NCI-H1092 (cell line): ENCODE data around the gene NINJ1.

Experiments used
- DNase-seq: peaks from one replicate; lab custom pipeline; 2025; lab: John Stamatoyannopoulos, UW

Gene NINJ1

GRCh38 chr9:93099551-93100275, 34.3 kb downstream of the NINJ1 start:
- DNase-seq: no peak

- no peak for DNase-seq
Measured at GRCh38 chr9:93098236-93098946, 35.7 kb downstream of the NINJ1 start.

GRCh38 chr9:93097511-93098201, 36.4 kb downstream of the NINJ1 start:
- no peak for DNase-seq

- no peak for DNase-seq
Measured at GRCh38 chr9:93096811-93097382, 37.2 kb downstream of the NINJ1 start.

- no peak for DNase-seq
Measured at GRCh38 chr9:93096131-93096802, 37.8 kb downstream of the NINJ1 start, which contains the start of gene CARD19. Gene CARD19 (plus strand): TSS chr9:93096217. CDS start chr9:93096346, 129 bp downstream.

DNA sequence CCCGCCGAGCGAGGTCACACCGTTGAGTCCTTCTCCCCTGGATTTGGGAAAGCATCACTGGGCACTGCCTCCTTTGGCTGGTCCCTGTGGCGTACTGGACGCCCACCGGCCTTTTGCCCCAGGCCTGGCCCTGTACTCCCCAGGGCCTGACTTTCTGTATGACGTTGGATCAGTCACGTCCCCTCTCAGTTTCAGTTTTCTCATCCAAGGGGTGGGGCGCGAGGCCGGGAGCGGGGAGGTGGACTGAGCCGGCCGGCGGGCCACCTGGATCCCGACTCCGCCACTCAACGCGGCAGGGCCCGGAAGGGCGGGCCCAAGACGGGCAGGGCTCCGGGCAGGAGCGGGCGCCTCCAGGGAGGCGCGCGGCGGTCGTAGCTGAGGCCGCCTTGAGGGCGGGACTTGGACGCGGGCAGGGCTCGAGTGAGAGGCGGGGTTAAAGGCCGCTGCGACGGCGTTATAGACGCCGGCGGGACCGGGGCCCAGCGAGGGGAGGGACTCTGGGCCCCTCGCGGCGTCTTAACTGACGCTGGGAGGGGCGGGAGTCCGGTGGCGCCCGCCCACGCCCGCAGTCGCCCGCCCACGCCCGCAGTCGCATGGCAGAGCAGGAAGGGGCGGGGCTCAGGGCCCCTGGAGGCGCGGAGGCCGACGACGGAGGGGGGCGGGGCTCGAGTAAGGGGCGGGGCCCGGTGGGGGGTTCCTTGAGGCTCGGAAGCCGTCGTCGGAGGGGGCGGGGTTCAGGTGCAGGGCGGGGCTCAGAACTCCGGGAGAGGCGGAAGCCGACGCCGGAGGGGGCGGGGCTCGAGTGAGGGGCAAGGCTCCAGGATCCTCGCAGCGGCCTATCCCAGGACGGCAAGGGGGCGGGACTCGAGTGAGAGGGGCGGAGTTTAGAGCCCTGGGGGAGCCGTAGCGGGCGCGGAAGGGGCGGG, 38.6 kb downstream of the NINJ1 start:
- peak; percentile 99 for DNase-seq

DNA sequence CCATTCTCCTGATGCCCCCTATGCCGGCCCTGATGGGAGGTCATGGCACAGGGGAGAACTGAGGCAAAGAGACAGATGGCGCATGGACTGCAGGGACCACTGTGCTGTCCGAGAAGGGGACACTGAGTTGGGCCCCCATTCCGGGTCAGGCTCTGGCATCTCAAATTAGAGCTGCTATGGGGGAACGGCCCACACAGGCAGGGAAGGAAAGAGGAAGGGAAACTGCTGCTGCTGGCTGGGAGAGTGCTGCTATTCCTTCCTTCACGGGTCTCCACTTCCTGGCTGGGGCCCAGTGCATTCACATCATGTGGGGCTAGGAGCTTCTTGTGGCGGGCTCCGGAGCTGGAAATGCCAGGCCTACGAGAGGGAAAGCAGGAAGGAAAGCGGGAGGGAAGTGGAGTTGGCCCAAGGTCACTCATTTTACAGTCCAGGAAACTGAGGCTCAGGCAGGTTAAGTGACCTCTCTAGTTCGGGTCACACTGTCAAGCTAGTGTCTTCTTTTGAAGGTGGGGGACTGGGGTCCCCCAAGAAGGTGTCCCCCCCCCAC, 39.3 kb downstream of the NINJ1 start:
- no peak for DNase-seq

DNA sequence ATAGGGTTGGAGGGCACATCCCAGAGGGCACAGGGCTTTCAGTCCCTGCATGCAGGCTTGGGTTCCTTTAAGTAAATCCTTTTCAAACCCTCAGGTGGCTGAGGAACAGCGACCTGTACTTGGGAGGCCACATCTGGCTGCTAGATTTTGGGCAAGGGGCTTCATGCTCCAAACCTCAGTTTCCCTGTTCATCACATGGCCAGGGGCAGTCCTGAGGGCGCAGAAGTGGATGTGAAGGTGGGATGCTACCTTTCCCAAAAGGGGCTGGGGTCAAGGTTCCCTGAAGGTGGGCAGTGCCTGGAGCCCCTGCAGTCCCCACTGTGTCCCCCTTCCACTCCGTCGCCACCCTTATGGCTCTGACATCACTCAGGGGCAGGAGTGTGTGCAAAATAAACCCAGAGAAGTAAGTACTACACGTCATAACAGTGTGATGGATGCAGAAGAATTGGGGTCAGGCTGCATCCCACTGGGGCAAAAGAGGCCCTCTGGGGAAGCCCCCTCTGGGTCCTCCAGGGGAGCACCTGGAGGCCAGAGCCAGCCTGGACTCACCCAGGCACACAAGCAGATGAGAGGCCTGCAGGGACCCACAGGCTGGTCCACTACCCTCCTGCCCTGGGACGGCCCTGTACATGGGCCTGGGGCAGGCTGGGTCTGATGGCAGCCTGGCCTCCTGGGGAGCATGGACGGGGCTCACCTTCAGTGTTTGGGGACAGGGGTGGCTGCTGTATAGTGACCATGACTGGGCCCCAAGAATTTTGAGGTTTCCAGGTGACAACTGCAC, 40.0 kb downstream of the NINJ1 start:
- DNase-seq: no peak

DNA sequence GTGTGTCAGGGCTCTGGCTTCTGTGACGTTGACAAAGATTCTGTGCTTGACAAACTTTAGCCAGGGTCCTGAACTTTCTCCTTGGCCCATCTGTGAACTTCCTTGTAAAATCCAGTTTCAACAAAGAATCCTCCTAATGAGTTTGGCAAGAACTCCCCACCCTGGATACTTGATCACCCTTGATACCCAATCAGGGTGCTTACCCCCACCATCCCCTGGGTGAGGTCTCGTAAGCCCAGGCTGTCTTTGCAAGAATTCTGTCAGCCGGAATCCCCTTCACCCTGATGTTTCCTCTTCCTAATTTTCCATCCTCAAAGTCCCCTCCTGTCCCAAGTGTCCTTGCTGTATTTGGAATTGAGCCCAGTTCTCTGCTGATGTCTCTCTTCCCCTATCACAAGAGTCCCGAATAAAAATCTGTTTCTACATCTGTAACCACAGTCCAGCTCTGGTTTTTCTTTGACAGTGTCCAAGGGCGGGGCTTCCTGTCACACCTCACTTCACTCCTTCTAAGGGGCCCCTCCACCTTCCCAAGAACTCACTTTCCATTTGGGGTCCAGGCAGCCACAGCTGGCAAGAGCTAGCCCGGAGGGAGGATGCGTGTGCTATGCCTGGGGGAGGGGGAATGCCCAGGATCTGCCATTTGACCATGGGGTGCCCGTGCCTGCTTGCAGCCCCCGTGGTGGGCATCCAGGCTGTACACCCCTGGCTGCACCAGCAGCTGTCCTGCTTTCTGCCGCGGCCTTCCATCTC, 40.7 kb downstream of the NINJ1 start:
- DNase-seq: no peak

DNA sequence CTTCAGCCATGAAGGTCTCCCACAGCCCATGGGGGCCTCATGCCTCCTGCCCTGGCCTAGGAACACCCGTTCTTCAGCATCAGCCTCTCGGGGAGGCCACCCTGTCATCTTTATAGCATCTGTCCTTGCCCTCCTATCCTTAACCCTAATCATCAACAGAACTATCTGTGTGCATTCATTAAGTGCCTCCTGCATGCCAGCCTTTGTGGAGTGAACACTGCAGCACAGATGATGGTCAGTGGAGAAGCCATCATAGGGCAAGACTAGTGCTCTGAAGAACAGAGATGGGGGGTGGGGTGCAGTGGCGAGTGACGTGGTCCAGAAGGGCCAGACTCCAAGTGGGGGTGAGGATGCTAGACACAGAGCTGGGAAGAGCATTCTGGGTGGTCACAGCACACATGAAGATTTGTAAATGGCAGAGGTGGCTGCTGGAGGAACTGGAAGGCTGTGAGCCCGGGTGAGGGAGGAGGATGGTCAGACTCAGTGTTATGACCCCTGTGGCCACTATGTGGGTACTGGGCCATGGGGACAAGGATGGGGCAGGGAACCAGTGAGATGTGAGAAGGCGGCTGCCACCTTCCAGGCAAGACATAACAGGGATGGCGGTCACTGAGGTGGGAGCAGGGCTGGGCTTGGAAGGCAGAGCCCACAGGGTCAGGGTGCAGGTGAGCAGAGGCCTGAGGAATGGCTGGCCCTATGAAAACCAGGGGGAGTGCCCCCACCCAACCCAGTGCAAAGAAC, 41.6 kb downstream of the NINJ1 start:
- no peak for DNase-seq

DNA sequence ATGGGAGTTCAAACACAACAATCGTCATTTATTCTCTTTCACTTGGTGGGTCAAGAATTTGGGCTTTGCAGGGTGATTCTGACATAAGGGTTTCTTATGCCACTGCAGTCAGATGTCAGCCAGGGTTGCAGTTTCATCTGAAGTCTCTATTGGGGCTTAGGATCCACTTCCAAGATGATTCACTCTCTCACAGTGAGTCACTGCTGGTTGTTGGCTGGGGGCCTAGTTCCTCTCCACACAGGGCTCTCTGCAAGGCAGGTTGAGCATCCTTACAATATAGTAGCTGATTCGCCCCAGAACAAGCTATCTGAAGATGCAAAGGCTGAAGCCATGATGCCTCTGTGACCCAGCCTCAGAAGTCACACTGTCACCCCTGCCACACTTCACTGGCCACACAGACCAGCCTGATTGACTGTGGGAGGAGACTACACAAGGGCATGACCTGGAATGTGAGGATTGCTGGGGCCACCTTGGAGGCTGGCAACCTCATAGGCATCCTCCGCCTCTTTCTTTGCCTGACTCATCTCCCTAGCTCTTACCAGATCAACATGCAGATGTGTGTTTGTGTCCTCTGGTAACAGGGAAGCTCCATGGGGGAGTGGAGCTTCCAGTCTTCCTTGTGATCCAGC, 42.5 kb downstream of the NINJ1 start:
- no peak for DNase-seq

- DNase-seq: no peak
Measured at GRCh38 chr9:93091056-93091452, 43.0 kb downstream of the NINJ1 start.

DNA sequence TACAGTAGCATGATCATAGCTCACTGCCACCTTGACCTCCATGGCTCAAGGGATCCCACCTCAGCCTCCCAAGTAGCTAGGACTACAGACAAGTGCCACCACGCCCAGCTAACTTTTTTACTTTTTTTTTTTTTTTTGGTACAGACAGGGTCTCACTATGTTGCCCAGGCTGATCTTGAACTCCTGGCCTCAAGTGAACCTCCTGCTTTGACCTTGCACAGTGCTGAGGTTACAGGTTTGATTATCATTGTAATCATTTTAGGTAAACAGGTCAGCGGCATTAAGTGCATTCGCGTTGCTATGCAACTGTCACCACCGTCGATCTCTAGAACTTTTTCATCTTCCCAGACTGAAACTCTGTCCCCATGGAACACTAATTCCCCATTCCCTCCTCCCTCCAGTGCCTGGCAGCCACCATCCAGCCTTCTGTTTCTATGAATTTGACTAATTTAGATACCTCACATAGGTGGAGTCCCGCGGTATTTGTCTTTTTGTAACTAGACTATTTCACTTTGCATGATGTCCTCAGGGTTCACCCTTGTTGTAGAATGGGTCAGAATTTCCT, 43.9 kb downstream of the NINJ1 start:
- DNase-seq: no peak

GRCh38 chr9:93089481-93089991, 44.5 kb downstream of the NINJ1 start:
- no peak for DNase-seq

DNA sequence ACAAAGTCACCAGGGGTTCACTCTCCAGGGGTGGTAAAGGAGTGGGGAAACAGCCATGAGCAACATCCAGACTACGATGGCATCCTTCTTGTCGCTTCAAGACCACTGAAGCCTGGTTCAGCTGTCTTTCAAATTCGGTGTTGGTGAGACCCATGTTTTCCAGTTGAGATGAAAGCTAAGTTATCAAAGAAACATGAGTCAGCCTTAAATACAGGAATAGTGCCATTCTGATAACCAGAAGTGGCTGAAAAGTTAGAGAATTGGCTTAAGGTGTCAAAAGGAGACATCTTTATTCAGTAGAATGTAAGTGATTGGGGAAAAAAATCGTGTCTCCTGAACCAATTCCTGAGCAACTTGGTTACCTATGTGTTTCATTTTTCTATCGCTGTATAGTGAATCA, 45.0 kb downstream of the NINJ1 start:
- no peak for DNase-seq

GRCh38 chr9:93088656-93089015, 45.4 kb downstream of the NINJ1 start:
- no peak for DNase-seq

DNA sequence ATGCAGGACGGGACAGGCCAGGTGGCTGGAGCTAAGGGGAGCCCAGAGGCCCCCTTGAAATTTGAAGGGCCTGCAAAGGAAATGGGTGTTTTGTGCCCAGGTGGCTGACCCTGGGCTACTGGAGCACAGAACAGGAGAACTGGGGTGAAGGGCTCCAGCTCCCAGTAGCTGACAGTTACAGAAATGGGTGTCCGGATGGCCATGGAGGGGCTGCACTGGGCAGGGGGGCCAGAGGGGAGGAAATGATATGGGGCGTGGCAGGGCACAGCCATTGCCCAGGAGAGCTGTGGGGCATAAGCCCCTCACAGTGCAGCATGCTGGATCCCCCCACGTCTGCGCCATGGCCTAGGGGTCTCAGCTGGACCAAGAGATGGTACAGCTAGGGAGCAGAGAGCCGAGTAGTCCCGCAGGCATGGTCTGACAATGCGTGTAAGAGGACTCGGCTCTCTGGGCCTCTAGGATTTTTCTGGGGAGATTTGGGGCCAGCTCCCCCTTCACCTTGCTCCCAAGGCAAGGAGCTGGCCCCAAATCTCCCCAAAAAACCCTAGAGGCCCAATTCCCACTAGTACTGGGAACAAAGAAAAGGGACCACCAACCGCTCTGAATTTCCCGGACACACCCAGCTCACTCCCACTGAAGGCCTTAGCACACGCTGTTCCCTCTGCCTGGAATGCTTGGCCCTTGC, 45.9 kb downstream of the NINJ1 start:
- no peak for DNase-seq
